H1 (cell line): ENCODE measurements around the gene CGAS. TPM values are rescaled to one million over a fixed set of nuclear protein-coding genes. Genes with fewer than 3 reads are reported as not detected.

ENCODE experiments used
- BRCA1 ChIP-seq: IDR thresholded peaks from 2 replicates; pipeline ENCODE4 v1.6.1; 2012; ENCODE audit warnings: low read depth, low read length, improper control_type of control experiment
- JUND ChIP-seq: IDR thresholded peaks from 2 replicates; pipeline ENCODE4 v1.6.1; 2011; ENCODE audit warnings: mild to moderate bottlenecking, improper control_type of control experiment, low read length
- MAFK ChIP-seq: IDR thresholded peaks from 2 replicates; pipeline ENCODE4 v1.6.1; 2012; ENCODE audit warnings: low read depth, mild to moderate bottlenecking, improper control_type of control experiment, low read length
- SIRT6 ChIP-seq: IDR thresholded peaks from one replicate; pipeline ENCODE4 v1.7.1; 2012; ENCODE audit warnings: low read length, inconsistent platforms
- SIX5 ChIP-seq: IDR thresholded peaks from 2 replicates; pipeline ENCODE4 v1.6.1; 2011; ENCODE audit warnings: mild to moderate bottlenecking, low read depth, low read length
- SP4 ChIP-seq: IDR thresholded peaks from 2 replicates; pipeline ENCODE4 v1.6.1; 2012; ENCODE audit warnings: low read length, inconsistent platforms
- TBP ChIP-seq: IDR thresholded peaks from 2 replicates; pipeline ENCODE4 v1.6.1; 2011; ENCODE audit warnings: low read depth, low read length, improper control_type of control experiment
- YY1 ChIP-seq: IDR thresholded peaks from 2 replicates; pipeline ENCODE4 v1.6.1; 2011; ENCODE audit warnings: low read depth, mild to moderate bottlenecking, low read length
- polyA plus RNA-seq, 7 experiments: library from polyadenylated mRNA; depleted of rRNA in 3 of 7; stranded (reverse) in 5 of 7; unstranded in 2 of 7; fragments of >200 nt in 5 of 7; fragments of 200-250 nt in 2 of 7; gene quantifications; 1 replicate in 5 of 7; 2 replicates in 1 of 7; 4 replicates in 1 of 7; pipeline versions ENCODE4 v1.2.1 to v1.2.3, GENCODE V29; 2011 to 2013; ENCODE audit warnings: missing spikeins in 2 of 7, mixed read lengths in 2 of 7
- total RNA-seq: library from RNA; stranded (reverse); fragmentation: NEBNext Ultra II Directional; extraction: Animal tissue kit (Norgen Biotek cat#: 25700); gene quantifications from 2 replicates; pipeline ENCODE4 v1.2.1, GENCODE V29; 2021
- TF ChIP-seq, protein P1 (sequence below): fragments of 300-600 bp; sonication (generic); IDR thresholded peaks from 2 replicates; pipeline ENCODE4 v1.7.1; 2012; ENCODE audit warnings: low read length, moderate library complexity, mild to moderate bottlenecking, inconsistent platforms; ENCODE audit not compliant: insufficient replicate concordance
- TF ChIP-seq, protein P2 (sequence below), 3 experiments: IDR thresholded peaks; 1 replicate in 2 of 3; 2 replicates in 1 of 3; pipeline versions ENCODE4 v1.5.1 to v1.6.1; 2011; ENCODE audit warnings: low read length in 3 of 3, mild to moderate bottlenecking in 3 of 3, inconsistent platforms in 2 of 3, low read depth in 1 of 3, moderate library complexity in 1 of 3; ENCODE audit not compliant: insufficient read depth in 1 of 3; ENCODE audit errors: control extremely low read depth in 1 of 3

Gene CGAS
- total and polyA plus RNA-seq, 2 of the 8 experiments (the other 6 are each of a cell fraction or from before 2014, with no cell fraction given) = 2.1 to 6.3 TPM

DNA sequence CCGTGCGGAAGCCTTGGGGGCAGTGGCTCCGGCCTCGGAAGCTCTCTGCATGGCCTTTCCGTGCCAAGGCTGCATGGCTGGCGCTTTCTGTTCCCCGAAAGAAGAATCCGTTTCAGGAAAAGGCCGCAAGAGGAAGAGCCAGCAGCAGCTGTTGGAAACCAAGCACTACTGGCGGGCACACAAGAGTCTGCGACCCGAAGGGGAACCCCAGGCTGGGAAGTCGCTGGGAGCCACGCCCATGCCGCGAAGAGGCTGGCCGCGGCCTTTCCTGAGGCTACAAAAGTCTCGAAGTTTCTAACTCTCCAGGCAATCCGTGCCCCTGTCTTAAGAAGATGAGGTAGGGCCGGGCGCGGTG, at the start of gene CGAS (continued):
- TF ChIP-seq SP4 (0 out of 2 replicates have a peak, but pooled peaks have one; percentile 9), SIRT6 (no peak), MAFK (no peak), YY1 (no peak), JUND (no peak), TBP (peak; percentile 71; the same call in 1 of the 2 replicates), BRCA1 (no peak), SIX5 (no peak)
- TF ChIP-seq, protein P1, sequence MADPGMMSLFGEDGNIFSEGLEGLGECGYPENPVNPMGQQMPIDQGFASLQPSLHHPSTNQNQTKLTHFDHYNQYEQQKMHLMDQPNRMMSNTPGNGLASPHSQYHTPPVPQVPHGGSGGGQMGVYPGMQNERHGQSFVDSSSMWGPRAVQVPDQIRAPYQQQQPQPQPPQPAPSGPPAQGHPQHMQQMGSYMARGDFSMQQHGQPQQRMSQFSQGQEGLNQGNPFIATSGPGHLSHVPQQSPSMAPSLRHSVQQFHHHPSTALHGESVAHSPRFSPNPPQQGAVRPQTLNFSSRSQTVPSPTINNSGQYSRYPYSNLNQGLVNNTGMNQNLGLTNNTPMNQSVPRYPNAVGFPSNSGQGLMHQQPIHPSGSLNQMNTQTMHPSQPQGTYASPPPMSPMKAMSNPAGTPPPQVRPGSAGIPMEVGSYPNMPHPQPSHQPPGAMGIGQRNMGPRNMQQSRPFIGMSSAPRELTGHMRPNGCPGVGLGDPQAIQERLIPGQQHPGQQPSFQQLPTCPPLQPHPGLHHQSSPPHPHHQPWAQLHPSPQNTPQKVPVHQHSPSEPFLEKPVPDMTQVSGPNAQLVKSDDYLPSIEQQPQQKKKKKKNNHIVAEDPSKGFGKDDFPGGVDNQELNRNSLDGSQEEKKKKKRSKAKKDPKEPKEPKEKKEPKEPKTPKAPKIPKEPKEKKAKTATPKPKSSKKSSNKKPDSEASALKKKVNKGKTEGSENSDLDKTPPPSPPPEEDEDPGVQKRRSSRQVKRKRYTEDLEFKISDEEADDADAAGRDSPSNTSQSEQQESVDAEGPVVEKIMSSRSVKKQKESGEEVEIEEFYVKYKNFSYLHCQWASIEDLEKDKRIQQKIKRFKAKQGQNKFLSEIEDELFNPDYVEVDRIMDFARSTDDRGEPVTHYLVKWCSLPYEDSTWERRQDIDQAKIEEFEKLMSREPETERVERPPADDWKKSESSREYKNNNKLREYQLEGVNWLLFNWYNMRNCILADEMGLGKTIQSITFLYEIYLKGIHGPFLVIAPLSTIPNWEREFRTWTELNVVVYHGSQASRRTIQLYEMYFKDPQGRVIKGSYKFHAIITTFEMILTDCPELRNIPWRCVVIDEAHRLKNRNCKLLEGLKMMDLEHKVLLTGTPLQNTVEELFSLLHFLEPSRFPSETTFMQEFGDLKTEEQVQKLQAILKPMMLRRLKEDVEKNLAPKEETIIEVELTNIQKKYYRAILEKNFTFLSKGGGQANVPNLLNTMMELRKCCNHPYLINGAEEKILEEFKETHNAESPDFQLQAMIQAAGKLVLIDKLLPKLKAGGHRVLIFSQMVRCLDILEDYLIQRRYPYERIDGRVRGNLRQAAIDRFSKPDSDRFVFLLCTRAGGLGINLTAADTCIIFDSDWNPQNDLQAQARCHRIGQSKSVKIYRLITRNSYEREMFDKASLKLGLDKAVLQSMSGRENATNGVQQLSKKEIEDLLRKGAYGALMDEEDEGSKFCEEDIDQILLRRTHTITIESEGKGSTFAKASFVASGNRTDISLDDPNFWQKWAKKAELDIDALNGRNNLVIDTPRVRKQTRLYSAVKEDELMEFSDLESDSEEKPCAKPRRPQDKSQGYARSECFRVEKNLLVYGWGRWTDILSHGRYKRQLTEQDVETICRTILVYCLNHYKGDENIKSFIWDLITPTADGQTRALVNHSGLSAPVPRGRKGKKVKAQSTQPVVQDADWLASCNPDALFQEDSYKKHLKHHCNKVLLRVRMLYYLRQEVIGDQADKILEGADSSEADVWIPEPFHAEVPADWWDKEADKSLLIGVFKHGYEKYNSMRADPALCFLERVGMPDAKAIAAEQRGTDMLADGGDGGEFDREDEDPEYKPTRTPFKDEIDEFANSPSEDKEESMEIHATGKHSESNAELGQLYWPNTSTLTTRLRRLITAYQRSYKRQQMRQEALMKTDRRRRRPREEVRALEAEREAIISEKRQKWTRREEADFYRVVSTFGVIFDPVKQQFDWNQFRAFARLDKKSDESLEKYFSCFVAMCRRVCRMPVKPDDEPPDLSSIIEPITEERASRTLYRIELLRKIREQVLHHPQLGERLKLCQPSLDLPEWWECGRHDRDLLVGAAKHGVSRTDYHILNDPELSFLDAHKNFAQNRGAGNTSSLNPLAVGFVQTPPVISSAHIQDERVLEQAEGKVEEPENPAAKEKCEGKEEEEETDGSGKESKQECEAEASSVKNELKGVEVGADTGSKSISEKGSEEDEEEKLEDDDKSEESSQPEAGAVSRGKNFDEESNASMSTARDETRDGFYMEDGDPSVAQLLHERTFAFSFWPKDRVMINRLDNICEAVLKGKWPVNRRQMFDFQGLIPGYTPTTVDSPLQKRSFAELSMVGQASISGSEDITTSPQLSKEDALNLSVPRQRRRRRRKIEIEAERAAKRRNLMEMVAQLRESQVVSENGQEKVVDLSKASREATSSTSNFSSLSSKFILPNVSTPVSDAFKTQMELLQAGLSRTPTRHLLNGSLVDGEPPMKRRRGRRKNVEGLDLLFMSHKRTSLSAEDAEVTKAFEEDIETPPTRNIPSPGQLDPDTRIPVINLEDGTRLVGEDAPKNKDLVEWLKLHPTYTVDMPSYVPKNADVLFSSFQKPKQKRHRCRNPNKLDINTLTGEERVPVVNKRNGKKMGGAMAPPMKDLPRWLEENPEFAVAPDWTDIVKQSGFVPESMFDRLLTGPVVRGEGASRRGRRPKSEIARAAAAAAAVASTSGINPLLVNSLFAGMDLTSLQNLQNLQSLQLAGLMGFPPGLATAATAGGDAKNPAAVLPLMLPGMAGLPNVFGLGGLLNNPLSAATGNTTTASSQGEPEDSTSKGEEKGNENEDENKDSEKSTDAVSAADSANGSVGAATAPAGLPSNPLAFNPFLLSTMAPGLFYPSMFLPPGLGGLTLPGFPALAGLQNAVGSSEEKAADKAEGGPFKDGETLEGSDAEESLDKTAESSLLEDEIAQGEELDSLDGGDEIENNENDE = no peak
- TF ChIP-seq, protein P2, sequence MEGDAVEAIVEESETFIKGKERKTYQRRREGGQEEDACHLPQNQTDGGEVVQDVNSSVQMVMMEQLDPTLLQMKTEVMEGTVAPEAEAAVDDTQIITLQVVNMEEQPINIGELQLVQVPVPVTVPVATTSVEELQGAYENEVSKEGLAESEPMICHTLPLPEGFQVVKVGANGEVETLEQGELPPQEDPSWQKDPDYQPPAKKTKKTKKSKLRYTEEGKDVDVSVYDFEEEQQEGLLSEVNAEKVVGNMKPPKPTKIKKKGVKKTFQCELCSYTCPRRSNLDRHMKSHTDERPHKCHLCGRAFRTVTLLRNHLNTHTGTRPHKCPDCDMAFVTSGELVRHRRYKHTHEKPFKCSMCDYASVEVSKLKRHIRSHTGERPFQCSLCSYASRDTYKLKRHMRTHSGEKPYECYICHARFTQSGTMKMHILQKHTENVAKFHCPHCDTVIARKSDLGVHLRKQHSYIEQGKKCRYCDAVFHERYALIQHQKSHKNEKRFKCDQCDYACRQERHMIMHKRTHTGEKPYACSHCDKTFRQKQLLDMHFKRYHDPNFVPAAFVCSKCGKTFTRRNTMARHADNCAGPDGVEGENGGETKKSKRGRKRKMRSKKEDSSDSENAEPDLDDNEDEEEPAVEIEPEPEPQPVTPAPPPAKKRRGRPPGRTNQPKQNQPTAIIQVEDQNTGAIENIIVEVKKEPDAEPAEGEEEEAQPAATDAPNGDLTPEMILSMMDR (IDR thresholded peaks at IDR 0.05; ENCODE audit: control extremely low read depth in 1 of 3, insufficient read depth in 1 of 3, low read depth in 1 of 3, low read length in 3 of 3) = no peak
